NOMO-1 treated with DMSO at 0.1 percent for 48 hours (cell line): Measurements from ENCODE around the gene POLK.
"Not testable (repeated sequence)": the region's sequence is repeated elsewhere in the genome, so short reads cannot be mapped to it uniquely, and the experiment has no call there.

ENCODE experiments used
- DNase-seq: peaks from one replicate; lab custom pipeline; 2025; ENCODE audit not compliant: unreplicated experiment; lab: John Stamatoyannopoulos, UW

The POLK gene

GRCh38 chr5:75546830-75547229, 35.1 kb downstream of the POLK start:
- no peak for DNase-seq

GRCh38 chr5:75547812-75548211, 36.1 kb downstream of the POLK start:
- no peak for DNase-seq

GRCh38 chr5:75550597-75550996, 38.9 kb downstream of the POLK start:
- no peak for DNase-seq

- no peak for DNase-seq
Observed at GRCh38 chr5:75551471-75551870, 39.8 kb downstream of the POLK start.

GRCh38 chr5:75552764-75553163, 41.1 kb downstream of the POLK start:
- no peak for DNase-seq

GRCh38 chr5:75553358-75553757, 41.7 kb downstream of the POLK start:
- no peak for DNase-seq

- DNase-seq: no peak
Observed at GRCh38 chr5:75558221-75558620, 46.5 kb downstream of the POLK start.

GRCh38 chr5:75558981-75559632, 47.4 kb downstream of the POLK start:
- DNase-seq: peak; percentile 88

- not testable (repeated sequence) for DNase-seq
Observed at GRCh38 chr5:75560655-75561054, 49.0 kb downstream of the POLK start.

GRCh38 chr5:75565991-75566709, 54.5 kb downstream of the POLK start:
- DNase-seq: not testable (repeated sequence)

GRCh38 chr5:75566710-75567309, 55.1 kb downstream of the POLK start:
- DNase-seq: peak; percentile 89

- peak; percentile 50 for DNase-seq
Observed at GRCh38 chr5:75567710-75568109, 56.0 kb downstream of the POLK start.

- DNase-seq: no peak
Observed at GRCh38 chr5:75568202-75568601, 56.5 kb downstream of the POLK start.

- peak; percentile 52 for DNase-seq
Observed at GRCh38 chr5:75571547-75571946, 59.9 kb downstream of the POLK start.

GRCh38 chr5:75574791-75575190, 63.1 kb downstream of the POLK start:
- no peak for DNase-seq

- DNase-seq: not testable (repeated sequence)
Observed at GRCh38 chr5:75578280-75578679, 66.6 kb downstream of the POLK start.

GRCh38 chr5:75584641-75585040, 73.0 kb downstream of the POLK start:
- DNase-seq: no peak

GRCh38 chr5:75588666-75589065, 77.0 kb downstream of the POLK start:
- DNase-seq: no peak

GRCh38 chr5:75600535-75600934, 88.8 kb downstream of the POLK start:
- DNase-seq: no peak

GRCh38 chr5:75601567-75601966, 89.9 kb downstream of the POLK start:
- DNase-seq: no peak

- no peak for DNase-seq
Observed at GRCh38 chr5:75601996-75602395, 90.3 kb downstream of the POLK start.

- no peak for DNase-seq
Observed at GRCh38 chr5:75603371-75603770, 91.7 kb downstream of the POLK start.
